Chondrocyte (in vitro differentiated cells): ENCODE measurements around the gene ETV1. TPM values are rescaled to one million over a fixed set of nuclear protein-coding genes. Genes with fewer than 3 reads are reported as not detected.

Experiments used
- DNase-seq: peaks from one replicate; pipeline ENCODE4 v3.0.0; 2021; ENCODE audit warnings: mixed read lengths, low spot score
- H3K27ac Mint-ChIP-seq: one replicate; pipeline ENCODE4 v1.8.0; 2021; ENCODE audit warnings: mild to moderate bottlenecking, moderate library complexity, mixed read lengths; ENCODE audit not compliant: unreplicated experiment
- H3K27me3 Mint-ChIP-seq: 2 replicates; pipeline ENCODE4 v1.8.0; 2021; ENCODE audit warnings: low read depth, mixed read lengths
- H3K36me3 Mint-ChIP-seq: 2 replicates; pipeline ENCODE4 v1.8.0; 2021; ENCODE audit warnings: low read depth, mixed read lengths
- H3K4me1 Mint-ChIP-seq: 2 replicates; pipeline ENCODE4 v1.8.0; 2021; ENCODE audit warnings: low read depth, mild to moderate bottlenecking, mixed read lengths
- H3K4me3 Mint-ChIP-seq: one replicate; pipeline ENCODE4 v1.8.0; 2021; ENCODE audit warnings: mild to moderate bottlenecking, moderate library complexity, mixed read lengths; ENCODE audit not compliant: unreplicated experiment
- H3K9me3 Mint-ChIP-seq: 2 replicates; pipeline ENCODE4 v1.8.0; 2021; ENCODE audit warnings: low read depth, mixed read lengths
- total RNA-seq: library from RNA; stranded (reverse); gene quantifications from 3 replicates; pipeline ENCODE4 v1.2.1, GENCODE V29; 2021
- TF ChIP-seq, protein P1 (sequence below): fragments of 200-600 bp; sonication (generic); IDR thresholded peaks from 2 replicates; pipeline ENCODE4 v1.5.0; 2021; ENCODE audit warnings: antibody characterized with exemption, mild to moderate bottlenecking, moderate library complexity

Gene ETV1
- total RNA-seq, 1 donor from 2014 or later = 2.7 TPM

DNA sequence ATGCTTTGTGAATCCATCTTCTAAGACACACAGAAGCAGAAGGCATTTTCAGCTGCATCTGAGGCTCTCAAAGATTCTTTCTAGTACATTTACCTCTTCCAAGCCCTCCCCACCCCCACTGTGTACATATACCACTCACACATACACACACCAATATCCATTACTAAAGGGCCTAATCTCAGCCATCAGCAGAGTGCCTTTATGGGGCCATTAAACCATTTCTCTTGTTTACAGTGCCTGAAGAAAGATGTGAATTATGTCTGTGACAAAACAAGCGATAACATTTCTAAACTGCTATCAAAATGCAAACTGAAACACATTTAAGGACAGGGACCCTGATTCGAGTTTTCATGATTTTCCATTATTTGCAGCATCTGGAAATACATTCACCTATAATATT is 40.0 kb downstream of the ETV1 start:
- TF ChIP-seq, protein P1, sequence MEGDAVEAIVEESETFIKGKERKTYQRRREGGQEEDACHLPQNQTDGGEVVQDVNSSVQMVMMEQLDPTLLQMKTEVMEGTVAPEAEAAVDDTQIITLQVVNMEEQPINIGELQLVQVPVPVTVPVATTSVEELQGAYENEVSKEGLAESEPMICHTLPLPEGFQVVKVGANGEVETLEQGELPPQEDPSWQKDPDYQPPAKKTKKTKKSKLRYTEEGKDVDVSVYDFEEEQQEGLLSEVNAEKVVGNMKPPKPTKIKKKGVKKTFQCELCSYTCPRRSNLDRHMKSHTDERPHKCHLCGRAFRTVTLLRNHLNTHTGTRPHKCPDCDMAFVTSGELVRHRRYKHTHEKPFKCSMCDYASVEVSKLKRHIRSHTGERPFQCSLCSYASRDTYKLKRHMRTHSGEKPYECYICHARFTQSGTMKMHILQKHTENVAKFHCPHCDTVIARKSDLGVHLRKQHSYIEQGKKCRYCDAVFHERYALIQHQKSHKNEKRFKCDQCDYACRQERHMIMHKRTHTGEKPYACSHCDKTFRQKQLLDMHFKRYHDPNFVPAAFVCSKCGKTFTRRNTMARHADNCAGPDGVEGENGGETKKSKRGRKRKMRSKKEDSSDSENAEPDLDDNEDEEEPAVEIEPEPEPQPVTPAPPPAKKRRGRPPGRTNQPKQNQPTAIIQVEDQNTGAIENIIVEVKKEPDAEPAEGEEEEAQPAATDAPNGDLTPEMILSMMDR = no peak
- Mint-ChIP-seq H3K27me3 (no peaks in the 10 kb centered on the region), H3K9me3 (no peaks in the 10 kb centered on the region), H3K36me3 (no peaks in the 10 kb centered on the region), H3K4me1 (peaks cover 8% of the 10 kb centered on the region), H3K4me3 (no peak overlapping the region), H3K27ac (no peak overlapping the region)
- DNase-seq = no peak

DNA sequence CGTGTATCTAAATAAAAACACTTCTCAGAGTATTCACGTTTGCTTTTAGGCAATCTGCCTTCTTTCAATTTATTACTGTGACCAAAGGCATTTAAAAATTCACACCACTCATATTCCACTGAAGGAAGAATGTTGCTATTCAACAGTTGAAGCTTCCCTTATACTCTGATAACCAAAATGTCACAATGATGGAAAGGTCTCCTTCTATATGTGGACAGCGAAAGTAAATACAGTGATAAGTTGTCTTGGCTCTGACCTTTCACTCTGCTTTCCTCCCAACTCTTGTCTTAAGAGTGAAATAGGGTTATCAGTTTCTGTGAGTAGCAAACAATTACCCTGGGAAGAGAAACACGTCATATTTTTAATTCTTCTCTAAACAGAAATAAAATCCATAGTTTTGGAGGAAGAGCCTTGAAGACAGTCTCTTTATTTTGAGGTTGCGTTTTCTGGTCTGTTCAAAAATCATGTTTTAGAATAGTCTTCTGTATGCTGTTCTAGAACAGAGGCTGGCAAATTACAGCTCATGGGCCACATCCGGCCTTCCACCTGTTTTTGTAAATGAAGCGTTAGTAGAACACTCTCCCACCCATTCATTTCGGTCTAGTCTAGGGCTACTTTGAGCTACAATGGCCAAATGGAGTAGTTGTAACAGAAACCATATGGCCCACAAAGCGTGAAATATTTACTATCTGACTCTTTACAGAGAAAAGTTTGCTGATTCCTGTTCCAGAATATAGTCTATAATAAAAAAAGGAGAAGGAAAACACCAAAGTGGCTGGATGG is 41.3 kb downstream of the ETV1 start:
- Mint-ChIP-seq H3K27ac (no peak overlapping the region), H3K4me1 (peaks cover 8% of the 10 kb centered on the region), H3K4me3 (no peak overlapping the region), H3K27me3 (no peaks in the 10 kb centered on the region), H3K9me3 (no peaks in the 10 kb centered on the region), H3K36me3 (no peaks in the 10 kb centered on the region)
- TF ChIP-seq, protein P1 = no peak
- no peak for DNase-seq

DNA sequence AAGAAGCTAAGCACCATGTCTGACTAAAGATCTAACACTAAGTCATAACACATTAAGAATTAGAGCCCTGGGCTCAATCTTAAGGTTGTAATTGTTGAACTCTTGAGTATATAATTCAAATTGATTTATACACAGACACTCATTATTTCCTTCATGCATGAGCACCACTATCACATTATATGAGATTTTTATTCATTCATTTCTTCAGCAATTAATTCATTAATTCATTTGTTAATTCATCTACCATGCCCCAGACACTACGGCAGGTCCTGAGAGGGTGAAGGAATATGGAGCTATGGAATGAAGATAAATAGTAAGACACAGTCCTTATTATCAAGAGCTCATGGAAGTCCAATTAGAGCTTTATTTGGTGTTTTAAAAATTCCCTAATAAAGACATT is 41.9 kb downstream of the ETV1 start:
- no peak overlapping the region for H3K27ac Mint-ChIP-seq
- TF ChIP-seq, protein P1 = no peak
- H3K36me3 Mint-ChIP-seq = no peaks in the 10 kb centered on the region
- DNase-seq = no peak
- no peaks in the 10 kb centered on the region for H3K27me3 Mint-ChIP-seq
- no peaks in the 10 kb centered on the region for H3K9me3 Mint-ChIP-seq
- no peak overlapping the region for H3K4me3 Mint-ChIP-seq
- H3K4me1 Mint-ChIP-seq = peaks cover 8% of the 10 kb centered on the region

DNA sequence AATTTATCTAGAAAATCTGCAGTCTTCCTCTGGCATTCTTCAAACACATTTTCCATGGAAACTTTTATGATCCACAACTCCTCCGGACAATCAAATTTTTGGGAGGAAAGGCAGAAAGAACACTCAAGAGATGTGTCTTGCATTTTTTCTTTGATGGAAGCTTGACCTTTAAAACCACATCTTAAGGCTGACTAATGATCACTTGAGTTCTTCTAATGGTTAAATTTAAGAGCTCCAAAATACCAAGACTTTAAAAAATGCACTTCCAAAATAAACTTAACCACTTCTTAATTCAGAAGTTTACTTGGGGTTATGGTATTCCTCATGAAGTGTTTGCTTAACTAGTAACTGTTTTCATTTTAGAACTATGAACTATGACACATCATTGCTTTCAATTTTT is 43.3 kb downstream of the ETV1 start:
- TF ChIP-seq, protein P1 = no peak
- Mint-ChIP-seq H3K36me3 (no peaks in the 10 kb centered on the region), H3K4me3 (no peak overlapping the region), H3K27ac (no peak overlapping the region), H3K27me3 (no peaks in the 10 kb centered on the region), H3K4me1 (peaks cover 8% of the 10 kb centered on the region), H3K9me3 (no peaks in the 10 kb centered on the region)
- no peak for DNase-seq

DNA sequence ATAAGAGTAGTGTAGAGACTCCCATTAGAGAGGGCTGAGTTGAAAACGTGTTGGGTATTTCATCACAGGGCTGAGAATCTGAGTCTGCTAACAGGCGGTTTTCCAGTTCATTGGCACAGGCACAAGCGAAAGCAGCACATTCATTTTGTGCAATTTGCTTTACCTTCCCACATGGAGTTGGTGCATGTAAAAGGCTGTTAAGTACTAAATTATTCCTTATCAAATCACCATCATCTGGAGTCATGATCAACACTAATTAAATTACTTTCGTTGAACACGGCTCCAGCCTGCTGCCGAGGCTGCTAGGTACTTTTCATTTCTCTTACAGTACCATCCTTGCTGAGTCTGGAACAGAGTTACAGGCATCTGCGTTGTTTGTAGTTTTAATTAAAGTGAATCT is 43.8 kb downstream of the ETV1 start:
- Mint-ChIP-seq H3K4me1 (peaks cover 8% of the 10 kb centered on the region), H3K36me3 (no peaks in the 10 kb centered on the region), H3K9me3 (no peaks in the 10 kb centered on the region), H3K27me3 (no peaks in the 10 kb centered on the region), H3K4me3 (no peak overlapping the region), H3K27ac (no peak overlapping the region)
- no peak for DNase-seq
- TF ChIP-seq, protein P1 = no peak
